Adrenal gland (tissue), 12 donors: ENCODE measurements around the gene TMSB4X. TPM values are rescaled to one million over a fixed set of nuclear protein-coding genes. Genes with fewer than 3 reads are reported as not detected.
"Not testable (repeated sequence)": the region's sequence is repeated elsewhere in the genome, so short reads cannot be mapped to it uniquely, and the experiment has no call there.

ENCODE experiments used
- DNase-seq, 7 donors: peaks; one replicate each; pipeline ENCODE4 v3.0.0-alpha.2; 2019 to 2020
- H3K27ac ChIP-seq, 5 donors: fragments of 200-600 bp; sonication (generic) in 4 of 5; 1 replicate in 3 of 5; 2 replicates in 2 of 5; pipeline versions ENCODE4 v1.5.1 to v1.8.0; 2016 to 2020; ENCODE audit warnings: mild to moderate bottlenecking in 1 of 5
- H3K27me3 ChIP-seq: fragments of 200-600 bp; 2 replicates; pipeline ENCODE4 v1.8.0; 2021
- H3K36me3 ChIP-seq, 2 donors: fragments of 200-600 bp; replicated peaks in 1 of 2; 1 replicate in 1 of 2; 2 replicates in 1 of 2; pipeline versions ENCODE4 v1.5.1 to v1.8.0; 2018 to 2022
- H3K4me1 ChIP-seq, 2 donors: fragments of 200-600 bp; replicated peaks in 1 of 2; 1 replicate in 1 of 2; 2 replicates in 1 of 2; pipeline versions ENCODE4 v1.5.1 to v1.8.0; 2018 to 2021
- H3K4me3 ChIP-seq, 4 donors: fragments of 200-600 bp; sonication (generic) in 3 of 4; one replicate each; pipeline ENCODE4 v1.5.1; 2016 to 2018
- H3K9me3 ChIP-seq, 3 donors: fragments of 200-600 bp; sonication (generic) in 1 of 3; replicated peaks in 1 of 3; 1 replicate in 2 of 3; 2 replicates in 1 of 3; pipeline versions ENCODE4 v1.5.1 to v1.8.0; 2016 to 2021
- POLR2A ChIP-seq, 2 donors: fragments of 450-650 bp; IDR thresholded peaks; one replicate each; pipeline ENCODE4 v1.6.1; 2017; ENCODE audit warnings: antibody characterized with exemption in 2 of 2, mild to moderate bottlenecking in 2 of 2, moderate library complexity in 1 of 2
- WGBS, 4 donors: extraction: QIAGEN DNeasy Blood & Tissue Kit in 2 of 4; methylation state at CpG; one replicate each; pipeline versions ENCODE4 v1.1.5 to v1.1.7; 2013 to 2017; 5-methylcytosine and 5-hydroxymethylcytosine counted together
- intact Hi-C, 2 donors: fragments of 100-400 bp; cut with DNase I; formaldehyde crosslinking; loops; one replicate each; pipeline versions ENCODE4 v1.14.1 to v1.15.0; 2022 to 2023
- polyA plus RNA-seq, 3 donors: library from polyadenylated mRNA; stranded (reverse); fragments of 200-250 nt in 2 of 3; fragments of 350-450 nt in 1 of 3; fragmentation: Illumina TruSeq in 1 of 3; extraction: RNeasy Lipid Tissue Mini Kit (QIAGEN cat#74804) in 1 of 3; gene quantifications; one replicate each; pipeline ENCODE4 v1.2.3, GENCODE V29; 2013 to 2014
- total RNA-seq, 9 donors: library from RNA; depleted of rRNA in 4 of 9; stranded (reverse); fragments of >200 nt in 4 of 9; fragments of 120-200 nt in 1 of 9; fragmentation: NEBNext Ultra II Directional in 1 of 9; extraction: Animal tissue kit (Norgen Biotek cat#: 25700) in 1 of 9; gene quantifications; one replicate each; pipeline versions ENCODE4 v1.1.0 to v1.2.4, GENCODE V29; 2013 to 2023
- TF ChIP-seq, protein P1 (sequence below), 6 experiments: fragments of 450-650 bp in 4 of 6; fragments of 200-600 bp in 2 of 6; sonication (generic) in 1 of 6; IDR thresholded peaks; 1 replicate in 5 of 6; 2 replicates in 1 of 6; pipeline versions ENCODE4 v1.5.1 to v1.8.0; 2016 to 2021; ENCODE audit warnings: antibody characterized with exemption in 6 of 6, mild to moderate bottlenecking in 2 of 6, moderate library complexity in 1 of 6
- donor health status: healthy with polysubstance abuse.
- donor health status: Bipolar disorder and iron deficiency.
- donor health status: DM: yes; HTN: yes; CAD: no.
- donor health status: DM: no; HTN: no; CAD: no.
- donor health status: DM: no; HTN: no; CAD: no.
- donor health status: DM: yes; HTN: yes; CAD: no.

Gene TMSB4X
- total and polyA plus RNA-seq, 12 donors, result 1,180 to 9,144 (median 3,958) TPM

DNA sequence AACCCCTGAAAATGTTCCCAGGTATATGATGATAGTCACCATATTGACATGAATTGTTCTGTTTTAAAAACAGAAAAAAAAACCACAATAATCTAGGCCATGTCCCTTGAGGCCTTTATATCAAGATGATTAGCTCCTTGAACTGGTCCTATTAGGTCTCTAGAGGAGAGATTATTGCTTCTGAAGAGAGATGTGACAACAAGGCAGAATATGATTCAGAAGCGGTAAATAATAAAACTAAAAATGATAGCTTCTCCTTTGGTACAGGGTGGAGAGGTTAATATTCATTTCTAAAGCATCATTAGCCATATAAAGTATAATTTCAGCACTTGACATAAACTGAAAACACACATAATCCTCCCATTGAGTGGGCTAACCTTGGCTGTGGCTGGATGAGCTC is 42.7 kb upstream of the TMSB4X start:
- WGBS, 4 donors, result 77 to 97% (median 92%) methylated on average over 1 of the region's 1 CpG
- Histone ChIP-seq H3K9me3 (no peaks in the 10 kb centered on the region), H3K4me3 (no peak overlapping the region), H3K27me3 (no peaks in the 10 kb centered on the region), H3K36me3 (no peaks in the 10 kb centered on the region), H3K4me1 (no peaks in the 10 kb centered on the region), H3K27ac (no peak overlapping the region)
- DNase-seq, result no peak
- intact Hi-C loops, result no loop called here
- no peak for TF ChIP-seq POLR2A (IDR thresholded peaks at IDR 0.05)
- TF ChIP-seq, protein P1, sequence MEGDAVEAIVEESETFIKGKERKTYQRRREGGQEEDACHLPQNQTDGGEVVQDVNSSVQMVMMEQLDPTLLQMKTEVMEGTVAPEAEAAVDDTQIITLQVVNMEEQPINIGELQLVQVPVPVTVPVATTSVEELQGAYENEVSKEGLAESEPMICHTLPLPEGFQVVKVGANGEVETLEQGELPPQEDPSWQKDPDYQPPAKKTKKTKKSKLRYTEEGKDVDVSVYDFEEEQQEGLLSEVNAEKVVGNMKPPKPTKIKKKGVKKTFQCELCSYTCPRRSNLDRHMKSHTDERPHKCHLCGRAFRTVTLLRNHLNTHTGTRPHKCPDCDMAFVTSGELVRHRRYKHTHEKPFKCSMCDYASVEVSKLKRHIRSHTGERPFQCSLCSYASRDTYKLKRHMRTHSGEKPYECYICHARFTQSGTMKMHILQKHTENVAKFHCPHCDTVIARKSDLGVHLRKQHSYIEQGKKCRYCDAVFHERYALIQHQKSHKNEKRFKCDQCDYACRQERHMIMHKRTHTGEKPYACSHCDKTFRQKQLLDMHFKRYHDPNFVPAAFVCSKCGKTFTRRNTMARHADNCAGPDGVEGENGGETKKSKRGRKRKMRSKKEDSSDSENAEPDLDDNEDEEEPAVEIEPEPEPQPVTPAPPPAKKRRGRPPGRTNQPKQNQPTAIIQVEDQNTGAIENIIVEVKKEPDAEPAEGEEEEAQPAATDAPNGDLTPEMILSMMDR (IDR thresholded peaks at IDR 0.05), result no peak

- TF ChIP-seq, protein P1 (IDR thresholded peaks at IDR 0.05), result no peak
- TF ChIP-seq POLR2A (IDR thresholded peaks at IDR 0.05), result no peak
- H3K9me3 ChIP-seq, result no peaks in the 10 kb centered on the region
- H3K4me3 ChIP-seq, result no peak overlapping the region
- WGBS, 4 donors, result 83 to 95% (median 93%) methylated on average over 5 of the region's 5 CpGs
- H3K27ac ChIP-seq, result no peak overlapping the region
- H3K36me3 ChIP-seq, result no peaks in the 10 kb centered on the region
- intact Hi-C loops, result no loop called here
- no peaks in the 10 kb centered on the region for H3K4me1 ChIP-seq
- DNase-seq, result no peak
- H3K27me3 ChIP-seq, result no peaks in the 10 kb centered on the region
Observed at GRCh38 chrX:12934850-12935249, 40.1 kb upstream of the TMSB4X start.

DNA sequence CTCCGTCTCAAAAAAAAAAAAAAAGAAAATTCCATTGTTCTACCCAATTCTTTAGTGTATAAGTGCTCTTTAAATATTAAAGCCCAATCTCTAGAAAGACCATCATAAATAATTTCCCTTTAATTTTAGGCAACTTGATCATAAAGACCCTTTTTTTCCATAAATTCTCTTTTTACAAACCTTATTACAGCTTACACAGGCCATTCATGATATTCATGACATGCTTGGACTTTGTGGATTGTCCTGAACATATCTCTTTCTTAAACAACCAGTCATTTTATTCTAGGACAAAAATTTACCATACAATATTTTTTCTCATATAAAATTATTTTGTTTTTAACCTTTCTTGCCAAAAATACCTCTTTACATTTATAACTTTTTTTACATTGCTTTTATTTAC is 38.0 kb upstream of the TMSB4X start:
- TF ChIP-seq POLR2A (IDR thresholded peaks at IDR 0.05), result no peak
- TF ChIP-seq, protein P1 (IDR thresholded peaks at IDR 0.05), result no peak
- H3K27ac ChIP-seq, result no peak overlapping the region
- DNase-seq, result no peak
- intact Hi-C loops, result no loop called here
- no peaks in the 10 kb centered on the region for H3K4me1 ChIP-seq
- H3K4me3 ChIP-seq, result no peak overlapping the region
- H3K27me3 ChIP-seq, result no peaks in the 10 kb centered on the region
- H3K9me3 ChIP-seq, result no peaks in the 10 kb centered on the region
- H3K36me3 ChIP-seq, result no peaks in the 10 kb centered on the region
- 80 to 100% (median 90%) methylated on average over 1 of the region's 1 CpG for WGBS, 4 donors

DNA sequence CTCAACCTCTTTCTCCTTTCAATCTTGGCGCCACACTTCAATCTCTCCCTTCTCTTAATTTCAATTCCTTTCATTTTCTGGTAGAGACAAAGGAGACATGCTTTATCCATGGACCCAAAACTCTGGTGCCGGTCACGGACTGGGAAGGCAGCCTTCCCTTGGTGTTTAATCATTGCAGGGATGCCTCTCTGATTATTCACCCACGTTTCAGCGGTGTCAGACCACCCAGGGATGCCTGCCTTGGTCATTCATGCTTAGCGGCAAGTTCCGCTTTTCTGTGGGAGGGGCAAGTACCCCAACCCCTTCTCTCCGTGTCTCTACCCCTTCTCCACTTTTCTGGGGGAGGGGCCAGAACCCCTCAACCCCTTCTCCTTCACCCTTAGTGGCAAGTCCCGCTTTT is 34.4 kb upstream of the TMSB4X start:
- H3K4me3 ChIP-seq, H3K27me3 ChIP-seq, H3K9me3 ChIP-seq, DNase-seq, H3K36me3 ChIP-seq, H3K27ac ChIP-seq, intact Hi-C loops, H3K4me1 ChIP-seq: not testable (repeated sequence)
- 76 to 90% (median 86%) methylated on average over 9 of the region's 9 CpGs for WGBS, 4 donors

DNA sequence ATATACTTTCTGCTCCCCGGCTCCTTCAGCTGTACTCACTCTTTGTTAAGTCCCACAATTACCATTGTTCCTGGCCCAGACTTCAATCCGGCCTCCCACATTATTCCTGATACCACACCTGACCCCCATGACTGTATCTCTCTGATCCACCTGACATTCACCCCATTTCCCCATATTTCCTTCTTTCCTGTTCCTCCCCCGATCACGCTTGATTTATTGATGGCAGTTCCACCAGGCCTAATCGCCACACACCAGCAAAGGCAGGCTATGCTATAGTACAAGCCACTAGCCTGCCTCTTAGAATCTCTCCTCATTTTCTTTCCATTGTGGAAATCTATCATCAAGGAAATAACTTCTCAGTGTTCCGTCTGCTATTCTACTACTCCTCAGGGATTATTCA is 31.3 kb upstream of the TMSB4X start:
- DNase-seq, H3K9me3 ChIP-seq, intact Hi-C loops, H3K4me3 ChIP-seq, H3K27ac ChIP-seq, H3K36me3 ChIP-seq, H3K4me1 ChIP-seq, H3K27me3 ChIP-seq: not testable (repeated sequence)
- WGBS, 4 donors, result 73 to 92% (median 87%) methylated on average over 4 to 6 of the region's 6 CpGs

GRCh38 chrX:12944452-12944851 is 30.5 kb upstream of the TMSB4X start:
- H3K9me3 ChIP-seq, DNase-seq, H3K4me1 ChIP-seq, H3K36me3 ChIP-seq, H3K27ac ChIP-seq, H3K27me3 ChIP-seq, intact Hi-C loops, H3K4me3 ChIP-seq: not testable (repeated sequence)
- 84 to 88% (median 85%) methylated on average over 1 to 4 of the region's 4 CpGs for WGBS, 4 donors
